Activated B cell treated with CpG ODN at 0.5 μM for 24 hours (primary cell): ENCODE data around the gene MTSS2. TPM values are rescaled to one million over a fixed set of nuclear protein-coding genes. Genes with fewer than 3 reads are reported as not detected.

Experiments
- ATAC-seq: fragments of 200-7000 bp; cut with Tn5 transposase; one replicate; pipeline ENCODE4 v1.10.0; 2021; ENCODE audit warnings: low read depth, mild to moderate bottlenecking, moderate library complexity
- CTCF ChIA-PET: fragments of 350-600 bp; sonication (Branson Sonifier 250); formaldehyde crosslinking; loops from one replicate; lab custom pipeline; 2021; ENCODE audit warnings: antibody characterized with exemption; lab: Charles Lee
- POLR2A ChIA-PET: fragments of 350-600 bp; sonication (Branson Sonifier 250); formaldehyde crosslinking; loops from one replicate; lab custom pipeline; 2021; ENCODE audit warnings: antibody characterized with exemption; lab: Charles Lee
- DNase-seq: peaks from one replicate; pipeline ENCODE4 v3.0.0; 2022
- H3K27ac Mint-ChIP-seq: one replicate; pipeline ENCODE4 v1.8.0; 2020; ENCODE audit warnings: mixed read lengths
- H3K27me3 Mint-ChIP-seq: one replicate; pipeline ENCODE4 v1.8.0; 2021; ENCODE audit warnings: mixed read lengths
- H3K36me3 Mint-ChIP-seq: one replicate; pipeline ENCODE4 v1.8.0; 2021; ENCODE audit warnings: low read depth, mixed read lengths
- H3K4me1 Mint-ChIP-seq: one replicate; pipeline ENCODE4 v1.8.0; 2021; ENCODE audit warnings: mixed read lengths
- H3K4me3 Mint-ChIP-seq: one replicate; pipeline ENCODE4 v1.8.0; 2020; ENCODE audit warnings: mild to moderate bottlenecking, mixed read lengths
- H3K9me3 Mint-ChIP-seq: one replicate; pipeline ENCODE4 v1.8.0; 2020; ENCODE audit warnings: mixed read lengths
- intact Hi-C: fragments of 100-400 bp; cut with micrococcal nuclease; formaldehyde crosslinking; loops from one replicate; pipeline ENCODE4 v1.15.1; 2024
- total RNA-seq: library from RNA; stranded (reverse); gene quantifications from 2 replicates; pipeline ENCODE4 v1.2.3, GENCODE V29; 2022
- TF ChIP-seq, protein P1 (sequence below): fragments of 200-600 bp; IDR thresholded peaks from one replicate; pipeline ENCODE4 v1.8.0; 2022; ENCODE audit warnings: antibody characterized with exemption, mild to moderate bottlenecking

MTSS2 gene
- total RNA-seq, 1 donor from 2014 or later, result 1.4 TPM

GRCh38 chr16:70688246-70688742, 2.4 kb upstream of the MTSS2 start:
- TF ChIP-seq, protein P1, sequence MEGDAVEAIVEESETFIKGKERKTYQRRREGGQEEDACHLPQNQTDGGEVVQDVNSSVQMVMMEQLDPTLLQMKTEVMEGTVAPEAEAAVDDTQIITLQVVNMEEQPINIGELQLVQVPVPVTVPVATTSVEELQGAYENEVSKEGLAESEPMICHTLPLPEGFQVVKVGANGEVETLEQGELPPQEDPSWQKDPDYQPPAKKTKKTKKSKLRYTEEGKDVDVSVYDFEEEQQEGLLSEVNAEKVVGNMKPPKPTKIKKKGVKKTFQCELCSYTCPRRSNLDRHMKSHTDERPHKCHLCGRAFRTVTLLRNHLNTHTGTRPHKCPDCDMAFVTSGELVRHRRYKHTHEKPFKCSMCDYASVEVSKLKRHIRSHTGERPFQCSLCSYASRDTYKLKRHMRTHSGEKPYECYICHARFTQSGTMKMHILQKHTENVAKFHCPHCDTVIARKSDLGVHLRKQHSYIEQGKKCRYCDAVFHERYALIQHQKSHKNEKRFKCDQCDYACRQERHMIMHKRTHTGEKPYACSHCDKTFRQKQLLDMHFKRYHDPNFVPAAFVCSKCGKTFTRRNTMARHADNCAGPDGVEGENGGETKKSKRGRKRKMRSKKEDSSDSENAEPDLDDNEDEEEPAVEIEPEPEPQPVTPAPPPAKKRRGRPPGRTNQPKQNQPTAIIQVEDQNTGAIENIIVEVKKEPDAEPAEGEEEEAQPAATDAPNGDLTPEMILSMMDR, result no peak
- intact Hi-C loops, result no loop called here
- Mint-ChIP-seq H3K9me3 (no peaks in the 10 kb centered on the region), H3K27ac (no peak overlapping the region), H3K4me3 (no peak overlapping the region), H3K36me3 (peaks cover 13% of the 10 kb centered on the region), H3K27me3 (peaks cover 4% of the 10 kb centered on the region), H3K4me1 (peaks cover 9% of the 10 kb centered on the region)
- ATAC-seq, result no peak
- ChIA-PET CTCF (no interaction called here), POLR2A (no interaction called here)
- DNase-seq, result no peak

DNA sequence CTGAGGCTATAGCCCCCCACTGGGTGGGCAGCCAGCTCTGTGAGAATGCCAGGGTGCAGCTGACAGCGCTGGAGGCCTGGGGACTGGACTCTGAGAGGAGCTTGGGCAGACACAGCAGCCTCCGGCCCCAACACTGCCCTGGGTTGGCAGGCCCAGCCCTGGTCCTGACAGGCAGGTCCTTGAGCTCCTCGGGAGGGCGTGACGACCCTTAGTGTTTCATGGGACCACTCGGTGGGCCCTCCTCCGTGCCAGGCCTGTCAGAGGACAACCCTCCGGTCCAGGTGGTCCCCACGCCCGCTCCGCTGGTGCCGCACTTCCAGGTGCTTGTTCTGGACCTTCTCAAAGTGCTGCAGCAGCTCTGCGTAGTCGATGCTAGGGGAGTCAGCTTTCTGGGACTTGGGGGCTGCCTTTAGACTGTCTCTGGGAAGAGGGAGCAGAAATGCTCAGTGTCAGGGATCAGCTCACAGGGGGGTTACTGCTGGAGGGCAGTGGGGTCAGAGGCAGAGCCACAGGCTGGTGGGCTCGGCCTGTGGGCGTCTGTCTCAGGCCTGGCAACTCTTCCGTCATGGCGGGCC, 1.9 kb upstream of the MTSS2 start:
- ATAC-seq (no peak), DNase-seq (no peak)
- Mint-ChIP-seq H3K4me1 (peaks cover 9% of the 10 kb centered on the region), H3K27me3 (peaks cover 4% of the 10 kb centered on the region), H3K36me3 (peaks cover 10% of the 10 kb centered on the region), H3K4me3 (no peak overlapping the region), H3K27ac (no peak overlapping the region), H3K9me3 (no peaks in the 10 kb centered on the region)
- ChIA-PET POLR2A (no interaction called here), CTCF (no interaction called here)
- intact Hi-C loops, result no loop called here
- TF ChIP-seq, protein P1, result no peak

DNA sequence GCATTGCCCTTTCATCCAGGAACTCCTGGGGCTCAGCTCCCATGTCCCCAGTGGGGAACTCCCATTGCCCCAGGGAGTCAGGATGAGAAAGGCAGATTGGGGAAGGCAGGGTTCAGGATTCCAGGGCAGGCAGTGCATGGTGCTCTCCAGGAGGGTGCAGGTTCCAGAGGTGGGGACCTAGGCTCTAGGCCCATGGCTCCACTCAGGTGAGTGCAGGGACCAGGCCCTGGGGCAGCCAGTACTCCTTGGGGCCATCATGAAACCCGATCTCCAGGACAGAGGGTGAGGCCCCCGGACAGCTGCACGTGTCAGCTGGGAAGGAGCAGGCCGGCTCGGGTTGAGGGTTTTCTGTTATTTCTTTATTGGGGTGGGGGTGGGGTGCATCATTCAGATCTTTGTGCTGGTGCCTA, 1.3 kb upstream of the MTSS2 start:
- TF ChIP-seq, protein P1, result no peak
- ATAC-seq (no peak), DNase-seq (no peak)
- ChIA-PET CTCF (no interaction called here), POLR2A (no interaction called here)
- Mint-ChIP-seq H3K4me3 (peak overlapping the region; percentile 46), H3K4me1 (peaks cover 9% of the 10 kb centered on the region), H3K27ac (no peak overlapping the region), H3K36me3 (peaks cover 10% of the 10 kb centered on the region), H3K27me3 (peaks cover 4% of the 10 kb centered on the region), H3K9me3 (no peaks in the 10 kb centered on the region)
- intact Hi-C loops, result no loop called here

GRCh38 chr16:70686376-70687101, 686 bp upstream of the MTSS2 start:
- Mint-ChIP-seq H3K27me3 (peaks cover 4% of the 10 kb centered on the region), H3K4me3 (peak overlapping the region; percentile 56), H3K4me1 (peaks cover 9% of the 10 kb centered on the region), H3K36me3 (peaks cover 10% of the 10 kb centered on the region), H3K27ac (no peak overlapping the region), H3K9me3 (no peaks in the 10 kb centered on the region)
- ChIA-PET POLR2A (no interaction called here), CTCF (no interaction called here)
- DNase-seq, result no peak
- intact Hi-C loops, result no loop called here
- no peak for ATAC-seq
- TF ChIP-seq, protein P1, result no peak

GRCh38 chr16:70685061-70685937, 554 bp downstream of the MTSS2 start:
- Mint-ChIP-seq H3K27ac (no peak overlapping the region), H3K4me1 (peaks cover 9% of the 10 kb centered on the region)

More at GRCh38 chr16:70685061-70685937, 554 bp downstream of the MTSS2 start:
- TF ChIP-seq, protein P1, result no peak
- ChIA-PET POLR2A (no interaction called here), CTCF (no interaction called here)
- H3K27me3 Mint-ChIP-seq, result peaks cover 4% of the 10 kb centered on the region
- H3K4me3 Mint-ChIP-seq, result no peak overlapping the region
- DNase-seq (no peak), ATAC-seq (peak; percentile 34)
- H3K36me3 Mint-ChIP-seq, result peaks cover 8% of the 10 kb centered on the region
- H3K9me3 Mint-ChIP-seq, result no peaks in the 10 kb centered on the region
- intact Hi-C loops, result no loop called here
